Heart left ventricle (tissue), 13 donors: Measurements from ENCODE around the gene ASTN2.

Source experiments
- POLR2A ChIP-seq, 2 donors: fragments of 450-650 bp; IDR thresholded peaks; one replicate each; pipeline ENCODE4 v1.6.1; 2017; ENCODE audit warnings: antibody characterized with exemption in 2 of 2, mild to moderate bottlenecking in 2 of 2, moderate library complexity in 2 of 2
- TF ChIP-seq, protein P1 (sequence below), 12 donors: fragments of 200-600 bp; sonication (generic) in 4 of 12; IDR thresholded peaks; one replicate each; pipeline versions ENCODE4 v1.5.0 to v1.8.0; 2018 to 2022; ENCODE audit warnings: antibody characterized with exemption in 12 of 12, mild to moderate bottlenecking in 5 of 12
- donor health status: ischemic (EF 13 %, LVEDD 7.1; RV severe dilation, severe dysfunction).
- donor health status: DM: no; HTN: yes; CAD: no.
- donor health status: DM: no; HTN: no; CAD: no.
- donor health status: ischemic (EF 25% LVEDD 6.9; RV normal size, moderate dysfunction).
- donor health status: ischemic (EF 25% LVEDD 5.7; RV mildly dilated, moderate dysfunction).
- donor health status: ischemic (EF 35%, LVEDD 5.7; RV mildly dilated, moderate dysfunction).
- donor health status: nonischemic (EF 11% LVEDD 7.7; RV severe dilation, severe dysfunction).
- donor health status: DM: yes; HTN: yes; CAD: no.
- donor health status: PGD.
- donor health status: ischemic (EF 29% LVEDD 5.4; RV normal size, mild dysfunction).
- donor health status: nonischemic (EF 23%, LVEDD 6.1; RV moderate dilation, normal function).

GRCh38 chr9:116452227-116452626 lies 962.6 kb downstream of the ASTN2 start:
- TF ChIP-seq, protein P1, sequence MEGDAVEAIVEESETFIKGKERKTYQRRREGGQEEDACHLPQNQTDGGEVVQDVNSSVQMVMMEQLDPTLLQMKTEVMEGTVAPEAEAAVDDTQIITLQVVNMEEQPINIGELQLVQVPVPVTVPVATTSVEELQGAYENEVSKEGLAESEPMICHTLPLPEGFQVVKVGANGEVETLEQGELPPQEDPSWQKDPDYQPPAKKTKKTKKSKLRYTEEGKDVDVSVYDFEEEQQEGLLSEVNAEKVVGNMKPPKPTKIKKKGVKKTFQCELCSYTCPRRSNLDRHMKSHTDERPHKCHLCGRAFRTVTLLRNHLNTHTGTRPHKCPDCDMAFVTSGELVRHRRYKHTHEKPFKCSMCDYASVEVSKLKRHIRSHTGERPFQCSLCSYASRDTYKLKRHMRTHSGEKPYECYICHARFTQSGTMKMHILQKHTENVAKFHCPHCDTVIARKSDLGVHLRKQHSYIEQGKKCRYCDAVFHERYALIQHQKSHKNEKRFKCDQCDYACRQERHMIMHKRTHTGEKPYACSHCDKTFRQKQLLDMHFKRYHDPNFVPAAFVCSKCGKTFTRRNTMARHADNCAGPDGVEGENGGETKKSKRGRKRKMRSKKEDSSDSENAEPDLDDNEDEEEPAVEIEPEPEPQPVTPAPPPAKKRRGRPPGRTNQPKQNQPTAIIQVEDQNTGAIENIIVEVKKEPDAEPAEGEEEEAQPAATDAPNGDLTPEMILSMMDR (IDR thresholded peaks at IDR 0.05): no peak
- no peak for TF ChIP-seq POLR2A (IDR thresholded peaks at IDR 0.05)
